ENCODE data around the gene EIF2S2.

- TF ChIP-seq CTCF (conservative IDR thresholded peaks at IDR 0.05; ENCODE audit: low read depth in 2 of 2) = no peak
- TF ChIP-seq EZH2 (IDR thresholded peaks at IDR 0.05; ENCODE audit: low read depth, unreplicated experiment) = no peak
- no peak for TF ChIP-seq POLR2AphosphoS5 (IDR thresholded peaks at IDR 0.05; ENCODE audit: low read depth)
- no peak for TF ChIP-seq CREB1 (CRISPR knock-in tag; IDR thresholded peaks at IDR 0.05; ENCODE audit: low read depth)
- TF ChIP-seq ETS1 (IDR thresholded peaks at IDR 0.05) = no peak
- TF ChIP-seq REST (IDR thresholded peaks at IDR 0.05; ENCODE audit: unreplicated experiment) = no peak
- TF ChIP-seq JUNB (IDR thresholded peaks at IDR 0.05; ENCODE audit: unreplicated experiment) = no peak
- TF ChIP-seq NANOG (IDR thresholded peaks at IDR 0.05; ENCODE audit: borderline replicate concordance) = no peak
- TF ChIP-seq ZNF114 (CRISPR knock-in tag; IDR thresholded peaks at IDR 0.05) = no peak
Measured at GRCh38 chr20:34064286-34064685, 47.8 kb downstream of the EIF2S2 start.
